ENCODE measurements around the gene BLM. TPM values are rescaled to one million over a fixed set of nuclear protein-coding genes. Genes with fewer than 3 reads are reported as not detected.

Gene BLM
- total and polyA plus RNA-seq, 2 of the 4 experiments (the other 2 are of a cell fraction) = 2.5 to 6.5 TPM

DNA sequence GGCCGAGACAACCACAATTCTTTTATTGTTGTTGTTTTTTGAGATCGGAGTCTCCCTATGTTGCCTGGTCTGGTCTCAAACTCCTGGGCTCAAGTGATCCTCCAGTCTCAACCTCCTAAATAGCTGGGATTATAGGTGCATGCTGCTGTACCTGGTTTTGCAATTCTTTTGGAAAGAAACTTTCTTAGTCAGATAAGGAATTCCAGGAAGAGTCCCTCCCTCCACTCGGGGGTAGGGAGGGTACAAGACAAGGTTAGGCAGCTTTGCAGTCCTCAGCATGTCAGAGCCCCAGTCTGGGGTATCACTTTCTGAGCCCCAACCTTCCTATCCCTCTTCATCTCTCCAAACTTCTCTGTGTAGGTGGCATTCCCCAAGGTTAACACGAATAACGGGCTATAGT, 117.5 kb downstream of the BLM start:
- no peak overlapping the region for H4K91ac ChIP-seq (ENCODE audit: insufficient read depth, low read depth, low read length)
- H3K23ac ChIP-seq (ENCODE audit: low read depth, low read length) = no peak overlapping the region
- H2AFZ ChIP-seq (replicated peaks; ENCODE audit: low read length, poor library complexity) = no peak overlapping the region
- dilution Hi-C loops (cut with HindIII; ENCODE audit: low sequenced_read_pairs, unreplicated experiment) (no loop called here), in situ Hi-C loops (cut with MboI; ENCODE audit: low sequenced_read_pairs) (no loop called here), intact Hi-C loops (cut with micrococcal nuclease) (no loop called here)
- H3K9me1 ChIP-seq (ENCODE audit: insufficient read depth, low read length) = no peaks in the 10 kb centered on the region
- H3K4ac ChIP-seq (ENCODE audit: low read depth, low read length) = no peak overlapping the region
- no peak for DNase-seq
- no peak overlapping the region for H3K4me3 ChIP-seq (ENCODE audit: insufficient read depth, low read depth, low read length)
- H2BK15ac ChIP-seq (ENCODE audit: low read depth, low read length) = no peak overlapping the region
- no peak overlapping the region for H4K5ac ChIP-seq (ENCODE audit: low read depth, low read length)
- no peak overlapping the region for H2BK5ac ChIP-seq (ENCODE audit: low read depth, low read length, poor library complexity, severe bottlenecking)
- no peaks in the 10 kb centered on the region for H3K79me1 ChIP-seq (ENCODE audit: low read depth in 1 of 2, low read length in 2 of 2)
- H4K20me1 ChIP-seq (ENCODE audit: insufficient read depth, low read length) = no peaks in the 10 kb centered on the region; the same call in 1 of the 2 replicates
- no peak overlapping the region for H3K9ac ChIP-seq (ENCODE audit: low read depth, low read length)
- H2AK5ac ChIP-seq (ENCODE audit: low read depth, low read length) = no peak overlapping the region
- no peak overlapping the region for H2BK20ac ChIP-seq (ENCODE audit: low read depth, low read length)
- no peak for TF ChIP-seq CHD1 (IDR thresholded peaks at IDR 0.05; ENCODE audit: low read depth, low read length)
- TF ChIP-seq, protein P1, sequence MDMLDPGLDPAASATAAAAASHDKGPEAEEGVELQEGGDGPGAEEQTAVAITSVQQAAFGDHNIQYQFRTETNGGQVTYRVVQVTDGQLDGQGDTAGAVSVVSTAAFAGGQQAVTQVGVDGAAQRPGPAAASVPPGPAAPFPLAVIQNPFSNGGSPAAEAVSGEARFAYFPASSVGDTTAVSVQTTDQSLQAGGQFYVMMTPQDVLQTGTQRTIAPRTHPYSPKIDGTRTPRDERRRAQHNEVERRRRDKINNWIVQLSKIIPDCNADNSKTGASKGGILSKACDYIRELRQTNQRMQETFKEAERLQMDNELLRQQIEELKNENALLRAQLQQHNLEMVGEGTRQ (IDR thresholded peaks at IDR 0.05; ENCODE audit: low read depth, low read length) = no peak
- no peak for TF ChIP-seq CEBPB (IDR thresholded peaks at IDR 0.05; ENCODE audit: low read depth, low read length)
- ChIA-PET CTCF (interaction anchor here (1.2 kb wide), 1 partner anchor 10 kb away, joined by 6 read pairs; no protein-coding TSS in a partner anchor), POLR2A (ENCODE audit: unreplicated experiment) (no interaction called here)
- H3K27ac ChIP-seq (ENCODE audit: insufficient read depth, low read length) = no peak overlapping the region
- H2BK120ac ChIP-seq (ENCODE audit: low read depth, low read length) = no peak overlapping the region
- H2AK9ac ChIP-seq (replicated peaks; ENCODE audit: low read depth, low read length, poor library complexity) = no peak overlapping the region
- no peak overlapping the region for H3K18ac ChIP-seq (ENCODE audit: low read depth, low read length)
- H3K56ac ChIP-seq (ENCODE audit: extremely low read depth, insufficient read depth, low read length) = no peak overlapping the region
- peaks cover 5% of the 10 kb centered on the region for H3K4me1 ChIP-seq (ENCODE audit: control insufficient read depth, insufficient read depth, low read length)
- no peaks in the 10 kb centered on the region for H3K9me3 ChIP-seq (ENCODE audit: control insufficient read depth, insufficient read depth, low read length)
- BruUV-seq (replicated peaks) = no TSS peak
- H3K27me3 ChIP-seq (ENCODE audit: control insufficient read depth, insufficient read depth, low read length) = peaks cover 11% of the 10 kb centered on the region
- ATAC-seq (ENCODE audit: low read depth) = no peak
- no CpG with 5 or more reads among the region's 5 CpGs for WGBS, 2 experiments (ENCODE audit: extremely low coverage in 2 of 2, insufficient read length in 1 of 2)
- no peaks in the 10 kb centered on the region for H3K36me3 ChIP-seq (ENCODE audit: control insufficient read depth, insufficient read depth, low read length)
- H3K4me2 ChIP-seq (ENCODE audit: low read depth, low read length) = no peak overlapping the region
- H4K8ac ChIP-seq (ENCODE audit: low read depth in 2 of 2, low read length in 2 of 2) = no peak overlapping the region
- H3K14ac ChIP-seq (replicated peaks; ENCODE audit: low read depth, low read length) = no peak overlapping the region; the same call in 1 of the 2 replicates
